C4-2B (cell line): Measurements from ENCODE around the gene NEDD4L.

ENCODE experiments used
- CTCF ChIP-seq: fragments of 450-650 bp; conservative IDR thresholded peaks from 2 replicates; pipeline ENCODE4 v1.5.1; 2017; ENCODE audit warnings: mild to moderate bottlenecking
- ZFX ChIP-seq: fragments of 450-650 bp; IDR thresholded peaks from 2 replicates; pipeline ENCODE4 v1.6.1; 2017

GRCh38 chr18:58253318-58253717, 209.3 kb downstream of the NEDD4L start:
- TF ChIP-seq CTCF (no peak), ZFX (no peak)
